ENCODE results near the gene BUB1.

DNA sequence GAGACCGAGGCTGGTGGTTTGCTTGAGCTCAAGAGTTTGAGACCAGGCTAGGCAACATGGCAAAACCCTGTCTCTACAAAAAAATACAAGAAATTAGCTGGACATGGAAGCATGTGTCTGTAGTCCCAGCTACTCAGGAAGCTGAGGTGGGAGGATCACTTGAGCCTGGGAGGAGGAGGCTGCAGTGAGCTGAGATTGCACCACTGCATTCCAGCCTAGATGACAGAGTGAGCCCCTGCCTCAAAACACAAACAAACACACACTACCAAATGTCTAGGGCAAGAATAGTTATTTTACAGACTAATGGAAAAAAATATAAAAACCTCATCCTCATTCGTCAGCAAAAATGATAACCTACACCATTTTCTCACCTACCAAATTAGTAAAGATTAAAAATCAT is 15.3 kb downstream of the BUB1 start:
- TF ChIP-seq POLR2A (IDR thresholded peaks at IDR 0.05): no peak
- TF ChIP-seq, protein P1, sequence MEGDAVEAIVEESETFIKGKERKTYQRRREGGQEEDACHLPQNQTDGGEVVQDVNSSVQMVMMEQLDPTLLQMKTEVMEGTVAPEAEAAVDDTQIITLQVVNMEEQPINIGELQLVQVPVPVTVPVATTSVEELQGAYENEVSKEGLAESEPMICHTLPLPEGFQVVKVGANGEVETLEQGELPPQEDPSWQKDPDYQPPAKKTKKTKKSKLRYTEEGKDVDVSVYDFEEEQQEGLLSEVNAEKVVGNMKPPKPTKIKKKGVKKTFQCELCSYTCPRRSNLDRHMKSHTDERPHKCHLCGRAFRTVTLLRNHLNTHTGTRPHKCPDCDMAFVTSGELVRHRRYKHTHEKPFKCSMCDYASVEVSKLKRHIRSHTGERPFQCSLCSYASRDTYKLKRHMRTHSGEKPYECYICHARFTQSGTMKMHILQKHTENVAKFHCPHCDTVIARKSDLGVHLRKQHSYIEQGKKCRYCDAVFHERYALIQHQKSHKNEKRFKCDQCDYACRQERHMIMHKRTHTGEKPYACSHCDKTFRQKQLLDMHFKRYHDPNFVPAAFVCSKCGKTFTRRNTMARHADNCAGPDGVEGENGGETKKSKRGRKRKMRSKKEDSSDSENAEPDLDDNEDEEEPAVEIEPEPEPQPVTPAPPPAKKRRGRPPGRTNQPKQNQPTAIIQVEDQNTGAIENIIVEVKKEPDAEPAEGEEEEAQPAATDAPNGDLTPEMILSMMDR (IDR thresholded peaks at IDR 0.05): no peak
- no peak for TF ChIP-seq POLR2AphosphoS5 (IDR thresholded peaks at IDR 0.05)
